Endothelial cell (in vitro differentiated cells): ENCODE data around the gene CD84. TPM values are rescaled to one million over a fixed set of nuclear protein-coding genes. Genes with fewer than 3 reads are reported as not detected.
"Not testable (repeated sequence)": the region's sequence is repeated elsewhere in the genome, so short reads cannot be mapped to it uniquely, and the experiment has no call there.

Source experiments
- DNase-seq: peaks from one replicate; pipeline ENCODE4 v3.0.0; 2021; ENCODE audit warnings: low spot score
- H3K27ac Mint-ChIP-seq: one replicate; pipeline ENCODE4 v1.8.0; 2021; ENCODE audit warnings: mixed read lengths, inconsistent platforms; ENCODE audit not compliant: unreplicated experiment
- H3K27me3 Mint-ChIP-seq: one replicate; pipeline ENCODE4 v1.8.0; 2021; ENCODE audit warnings: mild to moderate bottlenecking, moderate library complexity, mixed read lengths, inconsistent platforms; ENCODE audit not compliant: unreplicated experiment
- H3K36me3 Mint-ChIP-seq: one replicate; pipeline ENCODE4 v1.8.0; 2021; ENCODE audit warnings: mild to moderate bottlenecking, low read depth, mixed read lengths, inconsistent platforms; ENCODE audit not compliant: unreplicated experiment
- H3K4me1 Mint-ChIP-seq: one replicate; pipeline ENCODE4 v1.8.0; 2021; ENCODE audit warnings: mild to moderate bottlenecking, mixed read lengths, inconsistent platforms; ENCODE audit not compliant: unreplicated experiment
- H3K4me3 Mint-ChIP-seq: one replicate; pipeline ENCODE4 v1.8.0; 2021; ENCODE audit warnings: mild to moderate bottlenecking, mixed read lengths, inconsistent platforms; ENCODE audit not compliant: unreplicated experiment
- H3K9me3 Mint-ChIP-seq: one replicate; pipeline ENCODE4 v1.8.0; 2021; ENCODE audit warnings: mixed read lengths, inconsistent platforms; ENCODE audit not compliant: unreplicated experiment
- CTCF ChIP-seq: fragments of 200-600 bp; sonication (generic); IDR thresholded peaks from one replicate; pipeline ENCODE4 v1.5.0; 2021; ENCODE audit warnings: antibody characterized with exemption; ENCODE audit not compliant: unreplicated experiment
- total RNA-seq: library from RNA; stranded (reverse); fragmentation: NEBNext Ultra II Directional; extraction: Animal tissue kit (Norgen Biotek cat#: 25700); gene quantifications from one replicate; pipeline ENCODE4 v1.2.1, GENCODE V29; 2021; ENCODE audit not compliant: unreplicated experiment

The CD84 gene
- total RNA-seq, 1 donor from 2014 or later: not detected

DNA sequence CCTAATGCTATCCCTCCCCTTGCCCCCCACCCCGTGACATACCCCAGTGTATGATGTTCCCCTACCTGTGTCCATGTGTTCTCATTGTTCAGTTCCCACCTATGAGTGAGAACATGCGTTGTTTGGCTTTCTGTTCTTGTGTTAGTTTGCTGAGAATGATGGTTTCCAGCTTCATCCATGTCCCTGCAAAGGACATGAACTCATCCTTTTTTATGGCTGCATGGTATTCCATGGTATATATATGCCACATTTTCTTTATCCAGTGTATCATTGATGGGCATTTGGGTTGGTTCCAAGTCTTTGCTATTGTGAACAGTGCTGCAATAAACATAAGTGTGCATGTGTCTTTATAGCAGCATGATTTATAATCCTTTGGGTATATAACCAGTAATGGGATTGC, 55.5 kb downstream of the CD84 start:
- DNase-seq, H3K9me3 Mint-ChIP-seq, H3K4me3 Mint-ChIP-seq, H3K27me3 Mint-ChIP-seq, H3K36me3 Mint-ChIP-seq, H3K27ac Mint-ChIP-seq: not testable (repeated sequence)
- peaks cover 15% of the 10 kb centered on the region for H3K4me1 Mint-ChIP-seq

- TF ChIP-seq CTCF: no peak
- Mint-ChIP-seq H3K4me1 (peaks cover 15% of the 10 kb centered on the region), H3K4me3 (no peak within 1 kb of the TSS), H3K27me3 (no peaks in the 10 kb centered on the region), H3K27ac (no peak within 1 kb of the TSS), H3K36me3 (no peaks in the 10 kb centered on the region), H3K9me3 (no peaks in the 10 kb centered on the region)
- no peak for DNase-seq
Measured at GRCh38 chr1:160522622-160523345, 56.5 kb downstream of the CD84 start, which contains the start of gene SLAMF6. Gene SLAMF6, minus strand, starts transcription at chr1:160523255. Its CDS starts 63 bp downstream, at chr1:160523192.

DNA sequence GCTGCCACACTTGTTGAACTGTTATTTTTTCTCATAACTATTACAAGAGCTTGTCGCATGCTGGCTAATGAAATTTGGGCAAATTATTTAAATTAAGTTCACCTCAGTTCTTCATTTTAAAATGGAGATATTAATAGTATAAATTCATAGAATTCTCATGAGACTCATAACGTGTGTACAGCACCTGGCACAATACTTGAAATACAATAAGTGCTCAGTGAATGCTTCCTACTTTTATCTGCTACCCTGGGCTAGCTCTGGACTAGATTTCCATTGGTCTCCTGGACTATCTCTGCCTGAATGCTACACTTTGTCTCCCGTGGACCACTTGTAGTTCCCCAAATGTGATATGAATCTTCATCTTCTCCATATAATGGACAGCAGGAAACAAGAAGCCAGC, 57.2 kb downstream of the CD84 start:
- TF ChIP-seq CTCF: no peak
- no peaks in the 10 kb centered on the region for H3K9me3 Mint-ChIP-seq
- no peak overlapping the region for H3K4me3 Mint-ChIP-seq
- no peak for DNase-seq
- H3K36me3 Mint-ChIP-seq: no peaks in the 10 kb centered on the region
- H3K27me3 Mint-ChIP-seq: no peaks in the 10 kb centered on the region
- H3K27ac Mint-ChIP-seq: no peak overlapping the region
- H3K4me1 Mint-ChIP-seq: peaks cover 15% of the 10 kb centered on the region

GRCh38 chr1:160521554-160521953, 57.7 kb downstream of the CD84 start:
- Mint-ChIP-seq H3K36me3 (no peaks in the 10 kb centered on the region), H3K27ac (no peak overlapping the region), H3K4me1 (peaks cover 15% of the 10 kb centered on the region), H3K9me3 (no peaks in the 10 kb centered on the region), H3K4me3 (no peak overlapping the region), H3K27me3 (no peaks in the 10 kb centered on the region)
- TF ChIP-seq CTCF: no peak
- DNase-seq: no peak

DNA sequence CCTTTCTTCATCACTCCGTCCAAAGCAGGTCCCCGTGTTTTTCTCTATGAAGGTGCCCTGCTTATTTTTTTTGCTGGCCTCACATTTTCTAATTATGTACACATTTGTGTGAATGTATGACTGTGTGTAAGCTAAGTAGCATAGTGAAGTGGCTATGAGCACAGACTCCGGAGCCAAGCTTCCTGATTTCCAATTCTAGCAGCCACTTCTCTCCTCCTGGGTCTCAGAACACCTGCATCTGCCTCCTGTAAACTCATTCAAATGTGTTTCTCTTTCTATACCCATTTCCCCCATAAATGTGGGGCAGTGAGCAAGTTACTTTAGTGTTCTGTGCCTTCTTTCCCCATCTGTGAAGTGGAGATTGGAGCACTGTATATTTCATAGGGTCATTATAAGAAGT, 58.3 kb downstream of the CD84 start:
- H3K36me3 Mint-ChIP-seq: no peaks in the 10 kb centered on the region
- H3K4me1 Mint-ChIP-seq: peaks cover 17% of the 10 kb centered on the region
- no peak overlapping the region for H3K27ac Mint-ChIP-seq
- no peak for DNase-seq
- TF ChIP-seq CTCF: no peak
- no peaks in the 10 kb centered on the region for H3K9me3 Mint-ChIP-seq
- H3K4me3 Mint-ChIP-seq: no peak overlapping the region
- no peaks in the 10 kb centered on the region for H3K27me3 Mint-ChIP-seq
